ENCODE data around the gene CLPSL1. TPM values are rescaled to one million over a fixed set of nuclear protein-coding genes. Genes with fewer than 3 reads are reported as not detected.

CLPSL1 gene
- total RNA-seq, 1 experiment from 2014 or later = not detected

- Histone ChIP-seq H3K9me3 (ENCODE audit: insufficient read depth, low read depth) (no peaks in the 10 kb centered on the region), H3K9me2 (ENCODE audit: insufficient read depth) (no peaks in the 10 kb centered on the region), H3K4me3 (no peak overlapping the region), H3K27ac (no peak overlapping the region), H2AFZ (no peak overlapping the region), H3K4me2 (no peak overlapping the region), H3K4me1 (replicated peaks; ENCODE audit: insufficient read depth) (no peaks in the 10 kb centered on the region), H3F3A (ENCODE audit: insufficient read depth, low read depth) (0 out of 2 replicates have a peak, but pooled peaks cover 4% of the 10 kb centered on the region), H3K27me3 (ENCODE audit: insufficient read depth, low read depth) (peaks cover 8% of the 10 kb centered on the region; the same call in 1 of the 2 replicates), H3K36me3 (ENCODE audit: low read depth) (no peaks in the 10 kb centered on the region), H4K20me1 (ENCODE audit: insufficient read depth) (no peaks in the 10 kb centered on the region), H3K79me2 (ENCODE audit: low read depth) (no peaks in the 10 kb centered on the region)
- no peak for DNase-seq
- CTCF ChIA-PET = no interaction called here
- POLR2A ChIA-PET (ENCODE audit: unreplicated experiment) = no interaction called here
- no TSS peak for BruUV-seq (replicated peaks)
- TF ChIP-seq CTCF (conservative IDR thresholded peaks at IDR 0.05) (no peak), EZH2 (IDR thresholded peaks at IDR 0.05; ENCODE audit: low read depth) (no peak)
- intact Hi-C loops (cut with micrococcal nuclease; ENCODE audit: unreplicated experiment) = no loop called here
These were observed 15.1 kb upstream of the CLPSL1 start for GRCh38 chr6:35765739-35766138.

- ChIA-PET POLR2A (ENCODE audit: unreplicated experiment) (no interaction called here), CTCF (interaction anchor here (0.6 kb wide), 1 partner anchor 221 kb away, joined by 3 read pairs; no protein-coding TSS in a partner anchor)
- TF ChIP-seq EZH2 (IDR thresholded peaks at IDR 0.05; ENCODE audit: low read depth) (no peak), CTCF (conservative IDR thresholded peaks at IDR 0.05) (no peak)
These were observed 11.6 kb upstream of the CLPSL1 start for GRCh38 chr6:35769211-35769610.

GRCh38 chr6:35771343-35771627 lies 9.5 kb upstream of the CLPSL1 start:
- H3K4me3 ChIP-seq = no peak overlapping the region

More at GRCh38 chr6:35769211-35769610, 11.6 kb upstream of the CLPSL1 start:
- Histone ChIP-seq H3F3A (ENCODE audit: insufficient read depth, low read depth) (0 out of 2 replicates have a peak, but pooled peaks cover under 1% of the 10 kb centered on the region), H4K20me1 (ENCODE audit: insufficient read depth) (no peaks in the 10 kb centered on the region), H3K79me2 (ENCODE audit: low read depth) (no peaks in the 10 kb centered on the region), H3K9me2 (ENCODE audit: insufficient read depth) (no peaks in the 10 kb centered on the region), H3K4me1 (replicated peaks; ENCODE audit: insufficient read depth) (no peaks in the 10 kb centered on the region), H3K27me3 (ENCODE audit: insufficient read depth, low read depth) (peaks cover 7% of the 10 kb centered on the region; the same call in 1 of the 2 replicates), H3K9me3 (ENCODE audit: insufficient read depth, low read depth) (no peaks in the 10 kb centered on the region), H3K36me3 (ENCODE audit: low read depth) (no peaks in the 10 kb centered on the region), H2AFZ (no peak overlapping the region), H3K4me2 (no peak overlapping the region), H3K4me3 (no peak overlapping the region), H3K27ac (no peak overlapping the region)
- intact Hi-C loops (cut with micrococcal nuclease; ENCODE audit: unreplicated experiment) = no loop called here
- no TSS peak for BruUV-seq (replicated peaks)
- no peak for DNase-seq

More at GRCh38 chr6:35771343-35771627, 9.5 kb upstream of the CLPSL1 start:
- Histone ChIP-seq H3K4me1 (replicated peaks; ENCODE audit: insufficient read depth) (no peaks in the 10 kb centered on the region; the same call in 1 of the 2 replicates), H3K9me3 (ENCODE audit: insufficient read depth, low read depth) (no peaks in the 10 kb centered on the region), H3K79me2 (ENCODE audit: low read depth) (no peaks in the 10 kb centered on the region), H3K9me2 (ENCODE audit: insufficient read depth) (no peaks in the 10 kb centered on the region), H3K36me3 (ENCODE audit: low read depth) (no peaks in the 10 kb centered on the region), H4K20me1 (ENCODE audit: insufficient read depth) (no peaks in the 10 kb centered on the region), H3K4me2 (no peak overlapping the region), H2AFZ (no peak overlapping the region), H3K27me3 (ENCODE audit: insufficient read depth, low read depth) (no peaks in the 10 kb centered on the region), H3F3A (ENCODE audit: insufficient read depth, low read depth) (0 out of 2 replicates have a peak, but pooled peaks cover 8% of the 10 kb centered on the region), H3K27ac (no peak overlapping the region)
- intact Hi-C loops (cut with micrococcal nuclease; ENCODE audit: unreplicated experiment) = no loop called here
- ChIA-PET CTCF (interaction anchor here (0.6 kb wide), 1 partner anchor 12 kb away, joined by 5 read pairs; no protein-coding TSS in a partner anchor), POLR2A (ENCODE audit: unreplicated experiment) (no interaction called here)
- DNase-seq = no peak
- TF ChIP-seq EZH2 (IDR thresholded peaks at IDR 0.05; ENCODE audit: low read depth) (no peak), CTCF (conservative IDR thresholded peaks at IDR 0.05) (no peak)
- BruUV-seq (replicated peaks) = no TSS peak

All from PC-9 (cell line).